ENCODE results near the gene OR7A10. TPM values are rescaled to one million over a fixed set of nuclear protein-coding genes. Genes with fewer than 3 reads are reported as not detected.

The OR7A10 gene
- not detected in 2 replicates for total RNA-seq (2014; rRNA removed; shearing (Covaris generic))
- polyA plus RNA-seq (2015; cell fraction: cytosol; rRNA removed): not detected in 2 replicates
- polyA plus RNA-seq (2015; cell fraction: nucleus; rRNA removed): not detected in 2 replicates

GRCh38 chr19:14848822-14849221 lies at the start of gene OR7A10:
TSS of gene OR7A10 (minus strand) at chr19:14848922. CDS start at chr19:14841877, 7,045 bp downstream.
- no peak for DNase-seq (ENCODE audit: low read depth, low spot score)
- in situ Hi-C loops (cut with HindIII; ENCODE audit: low pct_unique_long_range_greater_than_20kb, low sequenced_read_pairs): no loop called here

GRCh38 chr19:14890643-14891379 lies 42.1 kb upstream of the OR7A10 start:
- in situ Hi-C loops (cut with HindIII; ENCODE audit: low pct_unique_long_range_greater_than_20kb, low sequenced_read_pairs): no loop called here
- no peak for DNase-seq (ENCODE audit: low read depth, low spot score)

- in situ Hi-C loops (cut with HindIII; ENCODE audit: low pct_unique_long_range_greater_than_20kb, low sequenced_read_pairs): no loop called here
- no peak for DNase-seq (ENCODE audit: low read depth, low spot score)
Observed at GRCh38 chr19:14889994-14890642, 41.4 kb upstream of the OR7A10 start.

- no peak for DNase-seq (ENCODE audit: low read depth, low spot score)
- in situ Hi-C loops (cut with HindIII; ENCODE audit: low pct_unique_long_range_greater_than_20kb, low sequenced_read_pairs): no loop called here
Observed at GRCh38 chr19:14886032-14886431, 37.3 kb upstream of the OR7A10 start, which contains the start of gene OR7A17. TSS of gene OR7A17 (minus strand) at chr19:14886132. CDS start at chr19:14881355, 4,777 bp downstream.

- in situ Hi-C loops (cut with HindIII; ENCODE audit: low pct_unique_long_range_greater_than_20kb, low sequenced_read_pairs): no loop called here
- peak; percentile 46 for DNase-seq (ENCODE audit: low read depth, low spot score)
Observed at GRCh38 chr19:14871619-14872230, 23.0 kb upstream of the OR7A10 start.

- DNase-seq (ENCODE audit: low read depth, low spot score): no peak
- in situ Hi-C loops (cut with HindIII; ENCODE audit: low pct_unique_long_range_greater_than_20kb, low sequenced_read_pairs): no loop called here
Observed at GRCh38 chr19:14868497-14868896, 19.8 kb upstream of the OR7A10 start.

- in situ Hi-C loops (cut with HindIII; ENCODE audit: low pct_unique_long_range_greater_than_20kb, low sequenced_read_pairs): no loop called here
- DNase-seq (ENCODE audit: low read depth, low spot score): no peak
Observed at GRCh38 chr19:14843578-14843977, 5.1 kb downstream of the OR7A10 start.

- no peak for DNase-seq (ENCODE audit: low read depth, low spot score)
- in situ Hi-C loops (cut with HindIII; ENCODE audit: low pct_unique_long_range_greater_than_20kb, low sequenced_read_pairs): no loop called here
Observed at GRCh38 chr19:14843169-14843568, 5.6 kb downstream of the OR7A10 start.

- in situ Hi-C loops (cut with HindIII; ENCODE audit: low pct_unique_long_range_greater_than_20kb, low sequenced_read_pairs): no loop called here
- peak; percentile 88 for DNase-seq (ENCODE audit: low read depth, low spot score)
Observed at GRCh38 chr19:14840206-14840605, 8.5 kb downstream of the OR7A10 start.

GRCh38 chr19:14837391-14837790 lies 11.3 kb downstream of the OR7A10 start:
- in situ Hi-C loops (cut with HindIII; ENCODE audit: low pct_unique_long_range_greater_than_20kb, low sequenced_read_pairs): no loop called here
- no peak for DNase-seq (ENCODE audit: low read depth, low spot score)

- in situ Hi-C loops (cut with HindIII; ENCODE audit: low pct_unique_long_range_greater_than_20kb, low sequenced_read_pairs): no loop called here
- DNase-seq (ENCODE audit: low read depth, low spot score): peak; percentile 97
Observed at GRCh38 chr19:14835011-14835410, 13.7 kb downstream of the OR7A10 start, which contains the start of the genes OR7A5 and OR7C1. TSS of gene OR7A5 (minus strand) at chr19:14835185. CDS start at chr19:14828241, 6,944 bp downstream. TSS of gene OR7C1 (minus strand) at chr19:14835185. CDS start at chr19:14800136, 35,049 bp downstream.

GRCh38 chr19:14830702-14831101 lies 18.0 kb downstream of the OR7A10 start:
- in situ Hi-C loops (cut with HindIII; ENCODE audit: low pct_unique_long_range_greater_than_20kb, low sequenced_read_pairs): no loop called here
- DNase-seq (ENCODE audit: low read depth, low spot score): peak; percentile 95

- in situ Hi-C loops (cut with HindIII; ENCODE audit: low pct_unique_long_range_greater_than_20kb, low sequenced_read_pairs): no loop called here
- DNase-seq (ENCODE audit: low read depth, low spot score): no peak
Observed at GRCh38 chr19:14826006-14826405, 22.7 kb downstream of the OR7A10 start.

- in situ Hi-C loops (cut with HindIII; ENCODE audit: low pct_unique_long_range_greater_than_20kb, low sequenced_read_pairs): no loop called here
- DNase-seq (ENCODE audit: low read depth, low spot score): no peak
Observed at GRCh38 chr19:14821937-14822336, 26.8 kb downstream of the OR7A10 start.

- no peak for DNase-seq (ENCODE audit: low read depth, low spot score)
- in situ Hi-C loops (cut with HindIII; ENCODE audit: low pct_unique_long_range_greater_than_20kb, low sequenced_read_pairs): no loop called here
Observed at GRCh38 chr19:14818588-14818987, 30.1 kb downstream of the OR7A10 start.

GRCh38 chr19:14817052-14817451 lies 31.7 kb downstream of the OR7A10 start:
- DNase-seq (ENCODE audit: low read depth, low spot score): no peak
- in situ Hi-C loops (cut with HindIII; ENCODE audit: low pct_unique_long_range_greater_than_20kb, low sequenced_read_pairs): no loop called here

GRCh38 chr19:14814982-14815652 lies 33.6 kb downstream of the OR7A10 start:
- in situ Hi-C loops (cut with HindIII; ENCODE audit: low pct_unique_long_range_greater_than_20kb, low sequenced_read_pairs): no loop called here
- no peak for DNase-seq (ENCODE audit: low read depth, low spot score)

Measured in SK-MEL-5 (cell line).